HCT116 (cell line): ENCODE measurements around the gene PSKH1. TPM values are rescaled to one million over a fixed set of nuclear protein-coding genes. Genes with fewer than 3 reads are reported as not detected.

ENCODE experiments used
- ATAC-seq: fragments of 200-7000 bp; cut with Tn5 transposase; 2 replicates; pipeline ENCODE4 v1.9.1; 2020; ENCODE audit warnings: mild to moderate bottlenecking, moderate library complexity
- BruUV-seq: library from RNA; stranded (reverse); fragments of 400-500 nt; replicated peaks from 2 replicates; lab custom pipeline; 2021; lab: Mats Ljungman, UMichigan
- CTCF ChIA-PET: fragments of 300-600 bp; sonication (Branson Sonifier 250); formaldehyde crosslinking; loops from one replicate; lab custom pipeline; 2021; ENCODE audit warnings: antibody characterized with exemption; lab: Charles Lee
- POLR2A ChIA-PET: fragments of 300-600, 350-600 bp; sonication (Branson Sonifier 250); formaldehyde crosslinking; loops from one replicate; lab custom pipeline; 2021; ENCODE audit warnings: antibody characterized with exemption; lab: Charles Lee
- RAD21 ChIA-PET, 2 experiments: fragments of 300-600 bp; sonication (Branson Sonifier 250); formaldehyde crosslinking; loops; one replicate each; lab custom pipeline; 2023; ENCODE audit warnings: low total read pairs in 2 of 2; ENCODE audit not compliant: uncharacterized antibody in 2 of 2, unreplicated experiment in 2 of 2, low non-redundant PET in 1 of 2; lab: Charles Lee
- DNase-seq: peaks from one replicate; pipeline ENCODE4 v3.0.0-alpha.2; 2010; ENCODE audit warnings: low read depth, low spot score
- H2AFZ ChIP-seq: fragments of 200-600 bp; shearing (Covaris generic), sonication (generic); 2 replicates; pipeline ENCODE4 v1.6.1; 2017; ENCODE audit warnings: low read depth, mixed run types, mixed read lengths, antibody characterized with exemption, low read length; ENCODE audit not compliant: poor library complexity, severe bottlenecking
- H3K27ac ChIP-seq: 2 replicates; pipeline ENCODE4 v1.5.1; 2012; ENCODE audit warnings: low read depth, low read length
- H3K27me3 ChIP-seq: fragments of 200-600 bp; sonication (generic); 2 replicates; pipeline ENCODE4 v1.6.1; 2016; ENCODE audit warnings: mixed run types, low read length, mixed read lengths; ENCODE audit not compliant: insufficient read depth
- H3K36me3 ChIP-seq, 2 experiments: fragments of 200-500 bp in 1 of 2; fragments of 200-600 bp in 1 of 2; sonication (Bioruptor generic) in 1 of 2; sonication (generic) in 1 of 2; 2 replicates each; pipeline versions ENCODE4 v1.5.1 to v1.6.1; 2014 to 2016; ENCODE audit warnings: low read length in 2 of 2, inconsistent platforms in 1 of 2, mixed read lengths in 1 of 2, mixed run types in 1 of 2; ENCODE audit not compliant: insufficient read depth in 2 of 2, control insufficient read depth in 1 of 2
- H3K4me1 ChIP-seq, 2 experiments: fragments of 200-600 bp in 1 of 2; sonication (generic) in 1 of 2; 2 replicates each; pipeline versions ENCODE4 v1.5.1 to v1.6.1; 2012 to 2017; ENCODE audit warnings: low read length in 2 of 2, inconsistent platforms in 1 of 2, mild to moderate bottlenecking in 1 of 2, mixed read lengths in 1 of 2, mixed run types in 1 of 2, moderate library complexity in 1 of 2; ENCODE audit not compliant: insufficient read depth in 2 of 2, control insufficient read depth in 1 of 2
- H3K4me2 ChIP-seq: fragments of 200-600 bp; sonication (generic); 2 replicates; pipeline ENCODE4 v1.6.1; 2017; ENCODE audit warnings: mixed run types, low read length, mixed read lengths
- H3K4me3 ChIP-seq, 2 experiments: fragments of 200-600 bp in 1 of 2; sonication (generic) in 1 of 2; replicated peaks in 1 of 2; 2 replicates each; pipeline ENCODE4 v1.5.1; 2011 to 2016; ENCODE audit warnings: low read length in 2 of 2, control low read depth in 1 of 2, low read depth in 1 of 2, mild to moderate bottlenecking in 1 of 2, mixed read lengths in 1 of 2, mixed run types in 1 of 2
- H3K79me2 ChIP-seq: fragments of 200-600 bp; sonication (generic); 2 replicates; pipeline ENCODE4 v1.6.1; 2017; ENCODE audit warnings: mild to moderate bottlenecking, mixed run types, low read length, moderate library complexity, mixed read lengths; ENCODE audit not compliant: insufficient read depth
- H3K9ac ChIP-seq: fragments of 200-600 bp; sonication (generic); 2 replicates; pipeline ENCODE4 v1.6.1; 2016; ENCODE audit warnings: low read length, mixed read lengths
- H3K9me2 ChIP-seq: fragments of 200-600 bp; sonication (generic), shearing (Covaris generic); 2 replicates; pipeline ENCODE4 v1.6.1; 2017; ENCODE audit warnings: mixed run types, mild to moderate bottlenecking, moderate library complexity; ENCODE audit not compliant: insufficient read depth
- H3K9me3 ChIP-seq, 2 experiments: fragments of 200-500 bp in 1 of 2; fragments of 200-600 bp in 1 of 2; sonication (Bioruptor generic) in 1 of 2; sonication (generic) in 1 of 2; 2 replicates each; pipeline ENCODE4 v1.6.1; 2014 to 2017; ENCODE audit warnings: low read length in 2 of 2, mixed read lengths in 2 of 2, inconsistent platforms in 1 of 2, low read depth in 1 of 2, mild to moderate bottlenecking in 1 of 2, mixed run types in 1 of 2, moderate library complexity in 1 of 2; ENCODE audit not compliant: control insufficient read depth in 1 of 2, insufficient read depth in 1 of 2
- H4K20me1 ChIP-seq: fragments of 200-600 bp; sonication (generic), shearing (Covaris generic); 2 replicates; pipeline ENCODE4 v1.6.1; 2017; ENCODE audit warnings: mixed run types, mild to moderate bottlenecking, moderate library complexity; ENCODE audit not compliant: insufficient read depth
- ATF3 ChIP-seq: IDR thresholded peaks from 2 replicates; pipeline ENCODE4 v1.6.1; 2012
- EGR1 ChIP-seq: IDR thresholded peaks from 2 replicates; pipeline ENCODE4 v1.6.1; 2012; ENCODE audit warnings: low read depth
- EZH2phosphoT487 ChIP-seq: fragments of 200-600 bp; IDR thresholded peaks from 2 replicates; pipeline ENCODE4 v1.6.1; 2018; ENCODE audit warnings: antibody characterized with exemption, borderline replicate concordance
- POLR2AphosphoS5 ChIP-seq: IDR thresholded peaks from 2 replicates; pipeline ENCODE4 v1.6.1; 2011; ENCODE audit warnings: mild to moderate bottlenecking, low read depth, low read length, moderate library complexity
- RAD21 ChIP-seq: IDR thresholded peaks from 2 replicates; pipeline ENCODE4 v1.6.1; 2012; ENCODE audit warnings: low read depth, mild to moderate bottlenecking
- SP1 ChIP-seq: IDR thresholded peaks from 2 replicates; pipeline ENCODE4 v1.6.1; 2012; ENCODE audit warnings: low read depth
- ZBTB33 ChIP-seq: IDR thresholded peaks from 2 replicates; pipeline ENCODE4 v1.6.1; 2011; ENCODE audit warnings: mild to moderate bottlenecking, low read length, moderate library complexity; ENCODE audit not compliant: insufficient replicate concordance; ENCODE audit errors: extremely low read depth
- intact Hi-C: fragments of 100-400 bp; cut with micrococcal nuclease; formaldehyde crosslinking; loops from 2 replicates; pipeline ENCODE4 v1.10.0; 2022
- total RNA-seq: library from RNA; stranded (reverse); gene quantifications from one replicate; pipeline ENCODE4 v1.2.1, GENCODE V29; 2021; ENCODE audit not compliant: unreplicated experiment

PSKH1 gene
- total RNA-seq, 1 experiment from 2014 or later: 16.2 TPM

GRCh38 chr16:67964477-67965131 lies 71.5 kb downstream of the PSKH1 start:
- H3K36me3 ChIP-seq: peaks cover 6 to 8% of the 10 kb centered on the region in 2 experiments; a peak in 2 of 4 replicates
- ChIA-PET POLR2A (no interaction called here), CTCF (no interaction called here), RAD21 (no interaction called here)
- H3K4me2 ChIP-seq: no peak overlapping the region
- DNase-seq: no peak
- H4K20me1 ChIP-seq: no peaks in the 10 kb centered on the region
- no peak overlapping the region for H2AFZ ChIP-seq
- H3K27me3 ChIP-seq: no peaks in the 10 kb centered on the region
- no peak for ATAC-seq
- BruUV-seq: no TSS peak
- H3K4me3 ChIP-seq: no peak overlapping the region
- H3K9me2 ChIP-seq: no peaks in the 10 kb centered on the region
- no peak for TF ChIP-seq EZH2phosphoT487
- TF ChIP-seq SP1: no peak
- TF ChIP-seq POLR2AphosphoS5: no peak
- no peak for TF ChIP-seq RAD21
- no peak for TF ChIP-seq EGR1
- TF ChIP-seq ATF3: no peak
- TF ChIP-seq ZBTB33: no peak
- intact Hi-C loops: no loop called here
- no peaks in the 10 kb centered on the region for H3K9me3 ChIP-seq
- peaks cover 32% of the 10 kb centered on the region for H3K79me2 ChIP-seq
- no peak overlapping the region for H3K9ac ChIP-seq
- no peak overlapping the region for H3K27ac ChIP-seq
- peaks cover 21 to 26% of the 10 kb centered on the region in 2 experiments for H3K4me1 ChIP-seq
